Endometrial microvascular endothelial cells (primary cell): ENCODE measurements around the gene NPW. TPM values are rescaled to one million over a fixed set of nuclear protein-coding genes. Genes with fewer than 3 reads are reported as not detected.

Experiments used
- in situ Hi-C: cut with HindIII; loops from 2 replicates; pipeline ENCODE4 v1.10.0; 2017; ENCODE audit warnings: low sequenced_read_pairs, low pct_unique_long_range_greater_than_20kb; ENCODE audit errors: inconsistent ontology term
- total RNA-seq: library from RNA; depleted of rRNA; stranded (reverse); fragments of >200 nt; gene quantifications from one replicate; pipeline ENCODE4 v1.2.3, GENCODE V29; 2015; ENCODE audit errors: inconsistent ontology term

NPW gene
- total RNA-seq, 1 donor from 2014 or later = not detected

- in situ Hi-C loops = loop anchor here (25.0 kb wide), 1 partner anchor 130 kb away; the partner anchor contains the start of gene TRAF7
Measured at GRCh38 chr16:2032285-2033056, 12.9 kb downstream of the NPW start.

GRCh38 chr16:2033057-2033908 lies 13.7 kb downstream of the NPW start:
- in situ Hi-C loops = loop anchor here (25.0 kb wide), 1 partner anchor 129 kb away; the partner anchor contains the start of gene TRAF7

- in situ Hi-C loops = loop anchor here (25.0 kb wide), 1 partner anchor 128 kb away; the partner anchor contains the start of gene TRAF7
Measured at GRCh38 chr16:2033909-2034695, 14.5 kb downstream of the NPW start.

- in situ Hi-C loops = loop anchor here (25.0 kb wide), 1 partner anchor 127 kb away; the partner anchor contains the start of gene TRAF7
Measured at GRCh38 chr16:2034696-2035430, 15.3 kb downstream of the NPW start.

GRCh38 chr16:2035431-2036199 lies 16.0 kb downstream of the NPW start:
- in situ Hi-C loops = loop anchor here (25.0 kb wide), 1 partner anchor 127 kb away; the partner anchor contains the start of gene TRAF7

- in situ Hi-C loops = loop anchor here (25.0 kb wide), 1 partner anchor 126 kb away; the partner anchor contains the start of gene TRAF7
Measured at GRCh38 chr16:2036200-2036966, 16.8 kb downstream of the NPW start.

- in situ Hi-C loops = loop anchor here (25.0 kb wide), 1 partner anchor 125 kb away; the partner anchor contains the start of gene TRAF7
Measured at GRCh38 chr16:2037115-2037514, 17.5 kb downstream of the NPW start.

- in situ Hi-C loops = loop anchor here (25.0 kb wide), 1 partner anchor 124 kb away; the partner anchor contains the start of gene TRAF7
Measured at GRCh38 chr16:2037647-2038381, 18.2 kb downstream of the NPW start.

GRCh38 chr16:2038382-2039231 lies 19.0 kb downstream of the NPW start:
- in situ Hi-C loops = loop anchor here (25.0 kb wide), 1 partner anchor 124 kb away; the partner anchor contains the start of gene TRAF7

- in situ Hi-C loops = loop anchor here (25.0 kb wide), 1 partner anchor 123 kb away; the partner anchor contains the start of gene TRAF7
Measured at GRCh38 chr16:2039274-2040031, 19.9 kb downstream of the NPW start.

GRCh38 chr16:2040041-2040786 lies 20.6 kb downstream of the NPW start:
- in situ Hi-C loops = loop anchor here (25.0 kb wide), 1 partner anchor 122 kb away; the partner anchor contains the start of gene TRAF7

- in situ Hi-C loops = loop anchor here (25.0 kb wide), 1 partner anchor 121 kb away; the partner anchor contains the start of gene TRAF7
Measured at GRCh38 chr16:2040787-2041522, 21.4 kb downstream of the NPW start.
